Suprapubic skin (tissue), 4 donors: ENCODE results near the gene MFSD12. TPM values are rescaled to one million over a fixed set of nuclear protein-coding genes. Genes with fewer than 3 reads are reported as not detected.
"Not testable (repeated sequence)": the region's sequence is repeated elsewhere in the genome, so short reads cannot be mapped to it uniquely, and the experiment has no call there.

Experiments
- DNase-seq, 2 donors: peaks; one replicate each; pipeline ENCODE4 v3.0.0-alpha.2; 2019; ENCODE audit warnings: low spot score in 2 of 2
- H3K27ac ChIP-seq: fragments of 200-600 bp; sonication (generic); one replicate; pipeline ENCODE4 v1.5.1; 2019
- H3K27me3 ChIP-seq: fragments of 200-600 bp; sonication (generic); one replicate; pipeline ENCODE4 v1.5.1; 2019
- H3K36me3 ChIP-seq: fragments of 200-600 bp; sonication (generic); one replicate; pipeline ENCODE4 v1.5.1; 2019
- H3K4me1 ChIP-seq: fragments of 200-600 bp; sonication (generic); one replicate; pipeline ENCODE4 v1.5.1; 2019
- H3K4me3 ChIP-seq: fragments of 200-600 bp; sonication (generic); one replicate; pipeline ENCODE4 v1.5.1; 2019; ENCODE audit warnings: mild to moderate bottlenecking
- H3K9me3 ChIP-seq: fragments of 200-600 bp; sonication (generic); one replicate; pipeline ENCODE4 v1.5.1; 2019
- CTCF ChIP-seq, 2 donors: fragments of 200-600 bp in 1 of 2; fragments of 450-650 bp in 1 of 2; sonication (generic) in 1 of 2; IDR thresholded peaks; one replicate each; pipeline ENCODE4 v1.5.1; 2016 to 2019; ENCODE audit warnings: antibody characterized with exemption in 2 of 2, mild to moderate bottlenecking in 1 of 2, moderate library complexity in 1 of 2
- EP300 ChIP-seq: sonication (generic); formaldehyde crosslinking; IDR thresholded peaks from one replicate; pipeline ENCODE4 v1.6.1; 2017; ENCODE audit warnings: antibody characterized with exemption
- POLR2A ChIP-seq, 2 donors: fragments of 450-650 bp; IDR thresholded peaks; one replicate each; pipeline ENCODE4 v1.6.1; 2017; ENCODE audit warnings: antibody characterized with exemption in 2 of 2, mild to moderate bottlenecking in 2 of 2, moderate library complexity in 2 of 2
- POLR2AphosphoS5 ChIP-seq, 3 donors: sonication (generic); formaldehyde crosslinking; IDR thresholded peaks; one replicate each; pipeline ENCODE4 v1.6.1; 2017; ENCODE audit warnings: antibody characterized with exemption in 3 of 3
- WGBS: methylation state at CpG from one replicate; pipeline ENCODE4 v1.1.5; 2018; 5-methylcytosine and 5-hydroxymethylcytosine counted together
- total RNA-seq, 4 donors: library from RNA; depleted of rRNA; stranded (reverse); fragments of >200 nt; gene quantifications; one replicate each; pipeline ENCODE4 v1.1.0, GENCODE V29; 2016

The MFSD12 gene
- total RNA-seq, 4 donors from 2014 or later, result 60.4 to 206 (median 119) TPM

DNA sequence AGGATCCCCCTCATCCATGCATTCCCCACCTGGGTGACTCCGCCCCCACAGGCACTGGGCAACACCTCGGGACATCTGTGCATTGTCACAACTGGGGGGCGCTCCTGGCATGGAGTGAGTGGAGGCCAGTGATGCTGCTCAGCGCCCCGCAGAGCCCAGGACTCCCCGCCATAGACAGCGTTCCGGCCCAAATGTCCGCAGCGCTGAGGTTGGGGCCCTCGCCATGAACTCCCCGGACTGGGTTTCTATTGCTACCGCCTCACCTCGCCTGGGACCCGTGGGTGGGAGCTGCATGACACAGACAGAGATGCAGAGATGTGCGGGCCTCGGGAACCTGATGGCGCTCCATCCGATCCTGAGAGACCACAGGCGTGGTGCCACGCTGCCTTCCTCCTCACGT lies 46.7 kb downstream of the MFSD12 start:
- 60% methylated on average over 2 of the region's 22 CpGs for whole genome bisulfite sequencing
- Histone ChIP-seq H3K9me3 (no peaks in the 10 kb centered on the region), H3K27me3 (no peaks in the 10 kb centered on the region), H3K4me3 (no peak overlapping the region), H3K36me3 (peaks cover 28% of the 10 kb centered on the region), H3K4me1 (peaks cover 33% of the 10 kb centered on the region), H3K27ac (no peak overlapping the region)
- peak in 1 of 2 donors; percentile 57 for DNase-seq
- no peak for TF ChIP-seq EP300
- no peak for TF ChIP-seq CTCF (IDR thresholded peaks at IDR 0.05)
- TF ChIP-seq POLR2AphosphoS5 (IDR thresholded peaks at IDR 0.05), result no peak
- TF ChIP-seq POLR2A (IDR thresholded peaks at IDR 0.05), result no peak

GRCh38 chr19:3509566-3509989 lies 47.8 kb downstream of the MFSD12 start:
- Histone ChIP-seq H3K4me3 (no peak overlapping the region), H3K36me3 (peaks cover 28% of the 10 kb centered on the region), H3K9me3 (no peaks in the 10 kb centered on the region), H3K27me3 (no peaks in the 10 kb centered on the region), H3K27ac (no peak overlapping the region), H3K4me1 (peaks cover 39% of the 10 kb centered on the region)
- DNase-seq, result no peak
- WGBS, result 87% methylated on average over 15 of the region's 15 CpGs
- no peak for TF ChIP-seq EP300
- TF ChIP-seq POLR2A (IDR thresholded peaks at IDR 0.05), result no peak
- TF ChIP-seq POLR2AphosphoS5 (IDR thresholded peaks at IDR 0.05), result no peak
- TF ChIP-seq CTCF (IDR thresholded peaks at IDR 0.05), result no peak

- Histone ChIP-seq H3K4me3 (no peak overlapping the region), H3K27me3 (no peaks in the 10 kb centered on the region), H3K27ac (no peak overlapping the region), H3K36me3 (peaks cover 28% of the 10 kb centered on the region), H3K4me1 (peaks cover 39% of the 10 kb centered on the region), H3K9me3 (no peaks in the 10 kb centered on the region)
- no peak for TF ChIP-seq EP300
- no peak for DNase-seq
- WGBS, result 85% methylated on average over 19 of the region's 23 CpGs
These were observed 48.4 kb downstream of the MFSD12 start for GRCh38 chr19:3508771-3509535.

DNA sequence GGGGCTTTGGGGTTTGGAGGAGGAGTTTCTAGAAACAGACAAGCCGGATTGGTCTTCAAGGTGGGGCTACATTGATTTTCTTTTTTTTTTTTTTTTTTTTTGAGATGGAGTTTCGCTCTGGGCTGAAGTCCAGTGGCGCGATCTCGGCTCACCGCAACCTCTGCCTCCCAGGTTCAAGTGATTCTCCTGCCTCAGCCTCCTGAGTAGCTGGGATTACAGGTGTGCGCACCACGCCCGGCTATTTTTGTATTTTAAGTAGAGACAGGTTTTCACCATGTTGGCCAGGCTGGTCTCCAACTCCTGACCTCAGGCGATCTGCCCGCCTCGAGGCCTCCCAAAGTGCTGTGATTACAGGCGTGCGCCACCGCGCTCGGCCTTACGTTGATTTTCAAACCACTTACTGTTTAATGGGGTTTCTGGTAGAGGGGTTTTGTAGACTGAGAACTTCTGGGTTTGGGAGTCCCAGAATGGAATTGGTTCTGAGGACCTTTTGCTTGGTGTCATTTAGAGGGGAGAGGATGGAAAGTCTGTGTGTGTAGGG lies 49.2 kb downstream of the MFSD12 start:
- Histone ChIP-seq H3K36me3 (peaks cover 28% of the 10 kb centered on the region), H3K4me3 (peak overlapping the region; percentile 98), H3K4me1 (peaks cover 39% of the 10 kb centered on the region)
- WGBS, result 93% methylated on average over 18 of the region's 18 CpGs
- not testable (repeated sequence) for DNase-seq, H3K9me3 ChIP-seq, H3K27ac ChIP-seq, H3K27me3 ChIP-seq

- Histone ChIP-seq H3K27me3 (no peaks in the 10 kb centered on the region), H3K36me3 (peaks cover 28% of the 10 kb centered on the region), H3K4me3 (peak overlapping the region; percentile 98), H3K4me1 (peaks cover 39% of the 10 kb centered on the region), H3K9me3 (no peaks in the 10 kb centered on the region), H3K27ac (peak overlapping the region; percentile 91)
- no peak for TF ChIP-seq POLR2AphosphoS5 (IDR thresholded peaks at IDR 0.05)
- no peak for TF ChIP-seq POLR2A (IDR thresholded peaks at IDR 0.05)
- TF ChIP-seq CTCF (IDR thresholded peaks at IDR 0.05), result no peak
- no peak for TF ChIP-seq EP300
- 38% methylated on average over 27 of the region's 31 CpGs for WGBS
- DNase-seq, result peak in 1 of 2 donors; percentile 68
These were observed 49.8 kb downstream of the MFSD12 start for GRCh38 chr19:3507371-3508120.
